ENCODE results near the gene ECHS1. TPM values are rescaled to one million over a fixed set of nuclear protein-coding genes. Genes with fewer than 3 reads are reported as not detected.
"Not testable (repeated sequence)": the region's sequence is repeated elsewhere in the genome, so short reads cannot be mapped to it uniquely, and the experiment has no call there.

ECHS1 gene
- total and polyA plus RNA-seq, 2 donors (not counting 3 experiments of a cell fraction or from before 2014, with no cell fraction given), result 46.2 to 108 TPM

DNA sequence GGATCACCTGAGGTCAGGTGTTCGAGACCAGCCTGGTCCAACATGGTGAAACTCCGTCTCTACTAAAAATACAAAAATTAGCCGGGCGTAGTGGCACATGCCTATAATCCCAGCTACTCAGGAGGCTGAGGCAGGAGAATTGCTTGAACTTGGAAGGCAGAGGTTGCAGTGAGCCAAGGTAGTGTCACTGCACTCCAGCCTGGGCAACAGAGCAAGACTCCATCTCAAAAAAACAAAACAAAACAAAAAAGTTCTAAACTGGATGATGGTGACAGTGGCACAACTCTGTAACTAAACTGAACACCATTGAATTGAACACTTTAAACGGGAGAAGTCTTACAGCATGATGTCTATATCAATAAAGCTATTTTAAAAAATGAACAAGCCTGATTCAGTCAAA lies 3.0 kb upstream of the ECHS1 start:
- FAIRE-seq; H3K9me3 ChIP-seq (replicated peaks; ENCODE audit: control insufficient read depth, insufficient read depth, low read length); H3K9me1 ChIP-seq (replicated peaks; ENCODE audit: control insufficient read depth, extremely low read depth, insufficient read depth, low read length); dilution Hi-C loops (cut with MboI; ENCODE audit: extremely low pct_ligation_motif_present, low sequenced_read_pairs); H3K36me3 ChIP-seq (ENCODE audit: control insufficient read depth in 2 of 2, extremely low read depth in 1 of 2, insufficient read depth in 2 of 2, low read length in 2 of 2); H3K4me3 ChIP-seq (replicated peaks in 1 of 3; ENCODE audit: insufficient read depth in 1 of 3, low read depth in 1 of 3, low read length in 3 of 3); intact Hi-C loops (cut with micrococcal nuclease); H3K9ac ChIP-seq (replicated peaks; ENCODE audit: extremely low read depth, insufficient read depth, low read length); H2AFZ ChIP-seq (ENCODE audit: low read depth, low read length); POLR2A ChIA-PET; H3K79me2 ChIP-seq (ENCODE audit: control insufficient read depth, insufficient read depth, low read length); H3K4me2 ChIP-seq (ENCODE audit: insufficient read depth, low read length); BruUV-seq (replicated peaks); H4K20me1 ChIP-seq (replicated peaks; ENCODE audit: control insufficient read depth, extremely low read depth, insufficient read depth, low read length); H3K27me3 ChIP-seq (ENCODE audit: control insufficient read depth in 2 of 2, insufficient read depth in 2 of 2, low read length in 2 of 2); H3K27ac ChIP-seq (ENCODE audit: insufficient read depth, low read depth, low read length); DNase-seq (ENCODE audit: low read depth, low spot score); CTCF ChIA-PET: not testable (repeated sequence)
- H3K4me1 ChIP-seq (ENCODE audit: control insufficient read depth, extremely low read depth, insufficient read depth, low read length), result peaks cover 14% of the 10 kb centered on the region

- H3K4me3 ChIP-seq (replicated peaks in 1 of 3; ENCODE audit: insufficient read depth in 1 of 3, low read depth in 1 of 3, low read length in 3 of 3), result no peak overlapping the region
- DNase-seq (ENCODE audit: low read depth, low spot score), result no peak
- intact Hi-C loops (cut with micrococcal nuclease), result no loop called here
- TF ChIP-seq GATA2 (IDR thresholded peaks at IDR 0.05; ENCODE audit: insufficient read depth, insufficient read length, low read depth, low read length) (no peak), POLR2A (IDR thresholded peaks at IDR 0.05; ENCODE audit: low read depth, low read length) (no peak), POLR2AphosphoS5 (IDR thresholded peaks at IDR 0.05; ENCODE audit: insufficient read depth, low read depth, low read length) (no peak), EZH2 (IDR thresholded peaks at IDR 0.05; ENCODE audit: borderline replicate concordance, low read depth, low read length, severe bottlenecking) (no peak), JUN (IDR thresholded peaks at IDR 0.05; ENCODE audit: borderline replicate concordance, insufficient read depth, insufficient read length, low read depth) (no peak), FOS (IDR thresholded peaks at IDR 0.05; ENCODE audit: borderline replicate concordance, insufficient read depth, low read length) (no peak), MYC (IDR thresholded peaks at IDR 0.05; ENCODE audit: low read depth, low read length) (no peak)
- TF ChIP-seq, protein P1, sequence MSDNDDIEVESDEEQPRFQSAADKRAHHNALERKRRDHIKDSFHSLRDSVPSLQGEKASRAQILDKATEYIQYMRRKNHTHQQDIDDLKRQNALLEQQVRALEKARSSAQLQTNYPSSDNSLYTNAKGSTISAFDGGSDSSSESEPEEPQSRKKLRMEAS (IDR thresholded peaks at IDR 0.05; ENCODE audit: insufficient read depth, insufficient read length), result no peak
- TF ChIP-seq, protein P2, sequence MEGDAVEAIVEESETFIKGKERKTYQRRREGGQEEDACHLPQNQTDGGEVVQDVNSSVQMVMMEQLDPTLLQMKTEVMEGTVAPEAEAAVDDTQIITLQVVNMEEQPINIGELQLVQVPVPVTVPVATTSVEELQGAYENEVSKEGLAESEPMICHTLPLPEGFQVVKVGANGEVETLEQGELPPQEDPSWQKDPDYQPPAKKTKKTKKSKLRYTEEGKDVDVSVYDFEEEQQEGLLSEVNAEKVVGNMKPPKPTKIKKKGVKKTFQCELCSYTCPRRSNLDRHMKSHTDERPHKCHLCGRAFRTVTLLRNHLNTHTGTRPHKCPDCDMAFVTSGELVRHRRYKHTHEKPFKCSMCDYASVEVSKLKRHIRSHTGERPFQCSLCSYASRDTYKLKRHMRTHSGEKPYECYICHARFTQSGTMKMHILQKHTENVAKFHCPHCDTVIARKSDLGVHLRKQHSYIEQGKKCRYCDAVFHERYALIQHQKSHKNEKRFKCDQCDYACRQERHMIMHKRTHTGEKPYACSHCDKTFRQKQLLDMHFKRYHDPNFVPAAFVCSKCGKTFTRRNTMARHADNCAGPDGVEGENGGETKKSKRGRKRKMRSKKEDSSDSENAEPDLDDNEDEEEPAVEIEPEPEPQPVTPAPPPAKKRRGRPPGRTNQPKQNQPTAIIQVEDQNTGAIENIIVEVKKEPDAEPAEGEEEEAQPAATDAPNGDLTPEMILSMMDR (IDR thresholded peaks at IDR 0.05; ENCODE audit: extremely low read depth in 1 of 2, insufficient read depth in 1 of 2, low read depth in 1 of 2, low read length in 2 of 2), result no peak
- H3K9ac ChIP-seq (replicated peaks; ENCODE audit: extremely low read depth, insufficient read depth, low read length), result no peak overlapping the region
- no peaks in the 10 kb centered on the region for H3K36me3 ChIP-seq (ENCODE audit: control insufficient read depth in 2 of 2, extremely low read depth in 1 of 2, insufficient read depth in 2 of 2, low read length in 2 of 2)
- no TSS peak for BruUV-seq (replicated peaks)
- ChIA-PET POLR2A (no interaction called here), CTCF (no interaction called here)
- dilution Hi-C loops (cut with MboI; ENCODE audit: extremely low pct_ligation_motif_present, low sequenced_read_pairs), result no loop called here
- no peaks in the 10 kb centered on the region for H3K27me3 ChIP-seq (ENCODE audit: control insufficient read depth in 2 of 2, insufficient read depth in 2 of 2, low read length in 2 of 2)
- H3K4me2 ChIP-seq (ENCODE audit: insufficient read depth, low read length), result no peak overlapping the region
- H3K4me1 ChIP-seq (ENCODE audit: control insufficient read depth, extremely low read depth, insufficient read depth, low read length), result peaks cover 14% of the 10 kb centered on the region
- no peak for FAIRE-seq
- no peak overlapping the region for H3K27ac ChIP-seq (ENCODE audit: insufficient read depth, low read depth, low read length)
- no peaks in the 10 kb centered on the region for H3K9me1 ChIP-seq (replicated peaks; ENCODE audit: control insufficient read depth, extremely low read depth, insufficient read depth, low read length)
- H3K79me2 ChIP-seq (ENCODE audit: control insufficient read depth, insufficient read depth, low read length), result peaks cover 2% of the 10 kb centered on the region
- no peak overlapping the region for H2AFZ ChIP-seq (ENCODE audit: low read depth, low read length)
- H4K20me1 ChIP-seq (replicated peaks; ENCODE audit: control insufficient read depth, extremely low read depth, insufficient read depth, low read length), result no peaks in the 10 kb centered on the region
- H3K9me3 ChIP-seq (replicated peaks; ENCODE audit: control insufficient read depth, insufficient read depth, low read length), result no peaks in the 10 kb centered on the region
These were observed 2.4 kb upstream of the ECHS1 start for GRCh38 chr10:133375357-133376115.

All from endothelial cell of umbilical vein (primary cell).